GM11168 (cell line): ENCODE measurements around the gene DAPK2.
"Not testable (repeated sequence)": the region's sequence is repeated elsewhere in the genome, so short reads cannot be mapped to it uniquely, and the experiment has no call there.

Source experiments
- in situ Hi-C: fragments of 300-500 bp; cut with MboI; formaldehyde crosslinking; loops from one replicate; pipeline ENCODE4 v1.12.0; 2022; ENCODE audit warnings: low sequenced_read_pairs; ENCODE audit not compliant: unreplicated experiment

The DAPK2 gene

DNA sequence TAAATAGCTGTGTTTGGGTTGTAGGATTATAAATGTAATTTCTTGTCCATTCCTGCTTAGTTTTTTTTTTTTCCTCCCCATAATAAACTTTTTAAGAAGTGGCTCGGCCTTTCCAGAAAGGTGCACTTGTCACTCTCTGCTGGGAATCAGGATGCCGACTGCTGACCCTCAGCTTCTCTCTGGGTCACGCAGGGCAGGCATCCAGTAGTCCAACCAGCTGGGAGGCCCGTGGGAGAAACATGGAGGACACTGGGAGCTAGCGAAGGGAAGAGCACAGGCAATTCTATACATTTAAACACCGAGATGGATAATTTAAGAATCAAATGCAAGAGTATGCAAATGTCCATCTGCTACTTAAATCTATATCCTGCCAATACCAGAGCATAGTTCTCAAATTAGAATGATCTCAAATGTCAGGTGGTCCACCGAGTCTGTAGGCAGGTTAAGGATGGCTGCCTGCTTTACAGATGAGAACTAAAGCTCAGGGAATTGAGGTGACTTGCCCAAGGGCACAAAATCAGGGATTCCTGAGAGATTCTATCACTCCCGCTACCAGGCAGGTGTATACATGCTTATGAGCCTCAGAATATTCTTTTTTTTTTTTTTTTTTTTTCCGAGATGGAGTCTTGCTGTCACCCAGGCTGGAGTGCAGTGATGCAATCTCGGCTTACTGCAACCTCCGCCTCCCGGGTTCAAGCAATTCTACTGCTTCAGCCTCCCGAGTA, 64.5 kb downstream of the DAPK2 start:
- in situ Hi-C loops, result no loop called here

DNA sequence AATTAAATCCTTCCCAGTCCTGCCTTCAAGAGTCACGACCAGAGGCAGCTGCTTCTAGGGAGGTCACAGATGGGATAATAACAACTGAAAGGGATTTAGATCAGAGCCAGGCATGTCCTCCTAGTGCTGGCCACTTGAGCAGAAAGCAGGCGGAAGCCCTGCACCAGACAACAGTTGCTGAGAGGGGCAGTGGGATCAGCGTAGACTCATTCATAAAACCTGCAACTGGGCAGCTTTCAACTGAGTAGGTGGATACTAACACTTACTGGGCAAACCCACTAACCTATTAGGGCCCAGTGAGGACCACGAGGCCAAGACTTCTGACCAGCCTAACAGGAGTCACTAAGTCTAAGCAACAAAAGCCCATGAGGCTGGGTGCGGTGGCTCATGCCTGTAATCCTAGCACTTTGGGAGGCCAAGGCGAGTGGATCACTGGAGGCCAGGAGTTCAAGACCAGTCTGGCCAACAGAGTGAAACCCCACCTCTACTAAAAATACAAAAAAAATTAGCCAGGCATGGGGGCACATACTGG, 67.0 kb downstream of the DAPK2 start:
- in situ Hi-C loops, result no loop called here

DNA sequence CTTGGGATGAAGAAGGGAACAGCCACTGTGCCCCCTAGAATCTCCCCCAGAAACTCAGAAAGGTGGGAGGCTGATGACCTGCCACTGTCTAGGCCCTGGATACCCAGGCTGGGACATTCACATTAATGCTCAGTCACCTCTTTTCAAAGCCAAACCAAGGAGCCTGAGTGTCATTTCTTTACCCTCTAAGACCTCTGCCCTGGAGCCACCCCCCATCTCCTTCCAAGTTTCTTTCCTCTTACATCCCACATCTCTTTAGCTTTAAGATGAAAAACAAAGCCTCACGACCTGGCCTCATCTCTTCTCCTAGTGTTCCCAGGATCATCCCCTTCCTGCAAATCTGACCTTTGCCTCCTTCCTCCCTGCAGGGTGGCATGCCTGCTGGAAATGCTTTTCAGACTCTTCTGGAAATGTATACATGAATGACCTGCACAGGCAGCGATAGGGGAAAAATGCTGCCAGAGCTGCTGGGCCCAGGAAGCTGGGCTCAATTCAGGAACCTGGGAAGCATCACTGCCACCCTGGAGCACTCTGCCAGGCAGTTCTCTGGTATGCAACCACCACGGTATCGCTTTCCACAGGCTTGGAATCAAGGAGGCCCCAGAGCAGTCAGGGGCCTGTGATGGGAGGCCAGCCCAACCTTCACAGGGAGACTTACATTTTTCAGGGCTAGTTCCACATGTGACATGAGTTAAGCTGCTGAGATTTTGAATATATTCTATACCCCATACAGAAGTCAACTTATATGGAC, 67.6 kb downstream of the DAPK2 start:
- in situ Hi-C loops, result no loop called here

DNA sequence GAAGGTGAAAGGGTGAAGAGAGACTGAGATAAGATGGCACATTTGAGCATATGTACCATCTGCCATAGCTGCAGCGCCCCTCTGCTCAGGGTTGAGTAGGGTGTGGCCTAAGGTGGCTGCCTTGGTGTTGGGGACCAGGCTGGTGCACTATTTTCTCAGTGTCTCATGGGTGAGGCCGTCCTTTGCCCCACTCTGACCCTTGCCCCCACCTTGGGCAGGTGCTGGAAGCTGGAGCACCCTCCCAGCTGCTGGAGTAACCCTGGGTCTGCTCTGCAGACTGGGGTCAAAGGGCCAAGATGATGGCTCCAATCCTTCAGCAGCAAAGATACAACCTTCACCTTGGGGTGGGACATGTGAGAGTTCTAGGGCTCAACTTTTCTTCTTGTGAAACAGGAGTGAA, 69.2 kb downstream of the DAPK2 start:
- in situ Hi-C loops, result no loop called here

DNA sequence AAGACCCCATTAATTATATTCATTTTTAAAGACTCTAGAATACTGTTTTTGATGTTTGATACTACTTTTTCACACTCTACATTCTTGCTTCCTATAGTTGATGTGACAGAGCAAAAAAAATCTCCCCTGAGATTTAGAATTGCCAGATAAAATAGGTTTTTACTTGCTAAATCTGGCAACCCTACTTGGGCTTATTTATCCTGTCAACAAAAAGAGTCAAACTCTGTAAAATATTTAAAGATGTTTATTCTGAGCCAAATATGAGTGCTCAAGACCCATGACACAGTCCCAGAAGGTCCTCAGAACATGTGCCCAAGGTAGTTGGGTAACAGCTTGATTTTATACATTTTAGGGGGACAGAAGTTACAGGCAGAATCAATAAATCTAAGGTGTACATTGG, 72.3 kb downstream of the DAPK2 start:
- in situ Hi-C loops, result no loop called here

DNA sequence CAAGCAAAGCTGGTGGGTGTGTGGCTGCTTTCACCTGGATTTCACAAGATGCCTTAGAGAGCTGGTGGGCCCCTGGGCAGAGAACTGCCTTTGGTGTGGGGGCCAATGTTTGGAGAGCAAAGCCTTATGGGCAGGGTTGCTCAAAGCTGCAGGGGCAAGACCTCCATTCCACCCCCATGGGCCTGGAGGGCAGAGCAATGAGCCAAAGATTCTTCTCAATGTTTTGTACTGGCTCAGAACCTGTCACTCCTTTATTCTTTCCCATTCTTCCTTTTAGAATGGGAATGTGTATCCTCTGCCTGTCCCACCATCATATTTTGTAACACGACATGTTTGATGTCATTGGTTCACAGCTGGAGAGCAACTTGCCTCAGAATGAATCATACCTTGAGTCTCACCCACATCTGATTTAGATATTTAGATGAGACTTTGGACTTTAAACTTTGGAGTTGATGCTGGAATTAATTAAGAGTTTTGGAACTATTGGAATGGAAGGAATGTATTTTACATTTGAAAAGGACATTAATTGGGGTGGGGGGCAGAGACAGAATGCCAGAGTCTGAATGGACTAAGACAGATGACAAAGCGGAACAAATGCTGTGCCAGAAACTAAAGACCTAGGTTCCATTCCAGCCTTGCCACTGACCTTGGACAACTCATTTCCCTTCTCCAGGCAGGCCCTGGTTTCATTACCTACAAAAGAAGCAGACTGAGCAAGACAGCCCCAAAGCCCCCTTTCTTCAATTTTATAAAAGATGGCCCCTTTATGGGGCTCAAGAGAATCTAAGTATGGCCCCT, 72.9 kb downstream of the DAPK2 start:
- in situ Hi-C loops, result no loop called here

DNA sequence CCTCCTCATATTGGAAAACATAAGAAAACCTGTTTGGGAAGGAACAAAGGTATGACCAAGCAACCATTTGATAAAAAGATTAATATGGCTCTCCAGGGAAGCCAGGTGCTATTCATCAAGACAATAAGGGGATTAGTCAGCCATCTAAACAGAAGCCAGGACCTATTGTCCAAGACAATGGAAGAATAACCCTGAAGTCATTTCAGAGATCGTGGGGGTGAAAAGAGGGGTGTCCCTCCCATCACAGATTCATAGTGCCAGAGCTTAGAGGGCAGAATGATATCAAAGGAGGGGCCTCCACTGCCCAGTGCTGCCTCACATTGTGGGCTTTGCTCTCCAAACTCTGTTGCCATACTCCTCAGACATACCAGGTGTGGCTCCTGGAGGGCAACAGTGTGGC, 73.5 kb downstream of the DAPK2 start:
- in situ Hi-C loops, result no loop called here

DNA sequence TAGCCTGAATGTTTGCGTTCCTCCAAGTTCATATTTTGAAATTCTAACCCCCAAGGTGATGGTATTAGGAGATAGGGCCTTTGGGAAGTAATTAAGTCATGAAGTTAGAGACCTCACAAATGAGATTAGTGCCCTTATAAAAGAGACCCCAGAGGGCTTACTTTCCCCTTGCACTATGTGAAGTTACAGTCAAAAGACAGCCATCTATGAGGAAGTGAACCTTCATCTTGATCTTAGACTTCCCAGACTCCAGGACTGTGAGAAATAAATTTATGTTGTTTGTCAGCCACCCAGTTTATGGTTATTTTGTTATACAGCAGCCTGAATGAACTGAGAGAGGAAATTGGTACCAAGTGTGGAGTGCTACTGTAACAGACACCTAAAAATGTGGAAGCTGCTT, 74.4 kb downstream of the DAPK2 start:
- in situ Hi-C loops, result no loop called here

DNA sequence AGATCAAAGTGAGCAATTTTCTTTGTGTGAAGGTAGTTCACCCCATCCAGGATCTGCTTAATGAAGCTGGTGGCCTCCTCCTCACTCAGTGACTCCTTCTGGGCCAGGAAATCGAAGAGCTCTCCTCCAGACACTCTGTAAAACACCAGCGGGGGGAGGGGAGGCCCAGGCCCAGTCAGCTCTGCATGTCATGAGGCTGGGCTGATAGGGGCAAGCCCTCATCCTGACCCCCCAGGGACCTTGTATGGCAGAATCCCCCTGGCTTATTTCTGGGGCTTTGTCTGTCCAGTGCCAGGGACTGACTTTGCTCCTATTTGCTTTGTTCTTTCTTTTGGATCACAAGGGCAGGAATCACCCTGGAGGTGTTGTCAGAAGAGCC, 74.9 kb downstream of the DAPK2 start:
- in situ Hi-C loops, result no loop called here

DNA sequence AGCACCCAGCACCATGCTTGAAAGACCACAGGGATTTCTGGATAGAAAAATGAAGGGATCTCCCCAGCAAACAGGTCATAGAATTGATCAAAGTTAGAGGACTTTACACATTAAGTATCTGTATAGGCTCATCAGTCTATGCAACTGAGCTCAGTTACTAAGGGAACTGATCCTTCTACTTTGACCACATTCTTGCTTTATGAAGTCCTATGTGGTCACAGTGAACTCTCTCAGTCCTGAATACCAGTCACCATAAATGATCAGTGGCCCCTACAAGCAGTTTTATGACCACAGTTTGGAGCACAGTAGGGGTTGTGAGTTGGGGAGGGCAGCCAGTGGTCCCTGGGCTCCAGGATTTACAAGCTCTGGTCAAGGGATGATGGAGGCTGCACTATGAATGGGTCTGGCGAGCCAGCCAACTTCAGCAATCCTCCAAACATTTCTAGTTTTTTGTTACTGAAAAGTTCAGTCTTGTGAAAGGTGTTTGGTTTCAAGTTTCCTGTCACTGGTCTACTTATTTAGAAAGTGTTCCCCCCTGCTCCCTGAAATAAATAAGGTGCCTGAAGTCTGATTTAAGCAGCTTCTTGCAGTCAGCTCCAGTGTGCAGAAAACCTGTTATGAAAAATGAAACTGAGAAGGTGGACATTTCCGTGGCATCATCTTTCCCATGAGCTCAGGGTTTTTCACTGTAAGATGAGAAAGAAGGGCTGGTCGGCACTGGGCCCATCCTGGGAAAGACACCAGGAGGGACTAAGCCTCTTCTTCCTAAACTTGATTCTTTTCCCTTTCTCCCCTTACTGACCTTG, 75.5 kb downstream of the DAPK2 start:
- in situ Hi-C loops, result no loop called here

DNA sequence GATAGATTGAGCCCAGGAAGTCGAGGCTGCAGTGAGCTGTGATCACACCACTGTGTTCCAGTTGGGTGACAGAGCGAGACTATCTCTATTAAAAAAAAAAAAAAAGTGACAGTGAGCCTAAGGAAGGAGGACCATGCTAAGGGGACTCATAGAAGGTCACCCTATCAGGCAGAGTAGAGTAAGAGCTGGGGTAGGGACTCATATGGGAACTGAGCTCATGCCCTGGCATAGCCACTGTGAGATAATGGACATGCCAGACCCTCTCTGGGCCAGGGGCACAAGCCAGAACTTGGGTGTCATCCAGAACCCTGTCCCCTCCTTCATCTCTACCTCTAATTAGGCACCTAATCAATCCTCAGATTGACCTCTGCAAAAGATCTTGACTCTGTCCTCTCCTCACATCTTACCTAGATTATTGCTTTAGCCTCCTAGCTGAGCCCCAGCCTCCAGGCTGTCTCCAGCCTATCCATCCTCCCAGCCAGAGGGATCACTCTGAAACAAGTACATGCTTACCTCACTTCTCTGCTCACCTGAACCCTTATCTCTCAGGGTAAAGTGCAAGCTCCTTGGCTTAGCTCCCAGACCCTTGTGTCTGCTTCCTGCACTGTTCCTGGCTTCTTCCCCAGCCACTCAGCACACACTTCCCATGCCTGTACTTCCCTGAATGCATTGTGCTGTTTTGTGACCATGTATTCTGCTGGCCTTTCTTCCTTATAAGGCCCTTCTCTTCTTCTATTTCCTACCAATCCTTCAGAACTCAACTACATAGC, 76.4 kb downstream of the DAPK2 start:
- in situ Hi-C loops, result no loop called here

DNA sequence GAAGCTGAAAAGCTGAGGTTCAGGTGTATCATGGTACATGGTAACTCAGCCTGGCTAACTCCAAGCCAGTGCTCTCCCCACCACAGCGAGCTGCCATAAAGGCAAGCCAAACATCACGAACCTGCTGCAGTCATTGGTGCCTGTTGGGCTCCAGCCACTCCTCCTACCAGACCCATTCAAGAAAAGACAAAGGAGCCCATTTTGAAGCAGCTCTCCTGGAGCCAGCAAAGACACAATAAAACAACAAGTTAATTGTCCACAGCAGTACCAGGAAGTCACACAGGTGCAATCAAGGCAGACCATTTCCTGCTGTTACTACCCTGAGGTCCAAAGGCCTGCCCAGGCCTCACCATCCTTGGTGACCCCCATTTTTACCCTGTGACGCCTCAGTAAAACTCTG, 77.6 kb downstream of the DAPK2 start:
- in situ Hi-C loops, result no loop called here

DNA sequence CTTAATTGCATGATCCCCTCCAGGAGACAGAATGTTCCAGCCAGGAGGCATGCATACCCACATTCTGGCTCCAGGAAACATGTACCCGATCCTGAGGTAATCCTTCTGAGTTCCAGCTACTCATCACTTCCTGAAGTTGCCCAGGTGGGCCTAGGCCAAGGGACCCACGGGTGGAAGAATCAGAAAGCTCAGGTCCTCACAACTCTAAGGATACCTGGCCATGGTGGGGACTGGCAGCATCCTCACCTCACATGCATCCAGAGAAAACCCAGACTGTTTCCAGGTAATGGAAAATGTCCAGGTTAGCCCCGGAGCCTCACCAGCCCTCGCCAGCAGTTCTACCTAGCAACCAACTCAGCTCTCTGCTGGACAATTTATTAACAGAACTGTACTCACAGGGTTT, 78.2 kb downstream of the DAPK2 start:
- in situ Hi-C loops, result no loop called here

DNA sequence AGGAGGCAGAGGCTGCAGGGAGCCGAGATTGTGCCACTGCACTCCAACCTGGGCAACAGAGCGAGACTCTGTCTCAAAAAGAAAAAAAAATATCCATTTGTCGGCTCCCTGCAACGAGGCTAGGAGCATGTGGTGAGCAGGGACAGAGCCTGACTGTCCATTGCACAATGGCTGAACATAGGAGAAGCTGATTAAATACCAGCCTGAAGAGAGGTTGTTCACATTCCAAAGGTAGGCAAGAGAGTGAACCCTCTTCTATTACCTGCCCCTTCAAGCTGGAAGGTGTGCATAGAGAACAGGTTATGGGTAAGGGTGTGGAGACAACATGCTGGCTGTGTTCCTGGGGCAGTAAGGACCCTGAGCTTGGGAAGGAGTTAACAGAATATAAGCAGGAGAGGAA, 78.7 kb downstream of the DAPK2 start:
- in situ Hi-C loops, result no loop called here

DNA sequence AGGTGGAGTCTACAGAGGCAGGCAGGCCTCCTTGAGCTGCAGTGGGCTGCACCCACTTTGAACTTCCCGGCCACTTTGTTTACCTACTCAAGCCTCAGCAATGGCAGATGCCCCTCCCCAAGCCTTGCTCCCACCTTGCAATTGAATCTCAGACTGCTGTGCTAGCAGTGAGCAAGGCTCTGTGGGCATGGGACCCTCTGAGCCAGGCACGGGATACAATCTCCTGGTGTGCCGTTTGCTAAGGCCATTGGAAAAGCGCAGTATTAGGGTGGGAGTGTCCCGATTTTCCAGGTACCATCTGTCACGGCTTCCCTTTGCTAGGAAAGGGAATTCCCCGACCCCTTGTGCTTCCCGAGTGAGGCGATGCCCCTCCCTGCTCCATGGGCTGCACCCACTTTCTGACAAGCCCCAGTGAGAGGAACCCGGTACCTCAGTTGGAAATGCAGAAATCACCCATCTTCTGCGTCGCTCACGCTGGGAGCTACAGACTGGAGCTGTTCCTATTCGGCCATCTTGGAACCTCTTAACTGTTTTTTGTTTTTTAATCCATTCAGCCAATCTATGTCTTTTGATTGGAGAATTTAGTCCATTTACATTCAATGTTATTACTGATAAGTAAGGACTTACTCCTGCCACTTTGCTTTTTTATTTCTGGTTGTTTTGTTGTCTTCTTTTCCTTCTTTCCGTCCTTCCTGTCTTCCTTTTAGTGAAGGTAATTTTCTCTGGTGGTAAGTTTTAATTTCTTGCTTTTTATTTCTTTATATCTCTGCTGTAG, 83.2 kb downstream of the DAPK2 start:
- in situ Hi-C loops, result not testable (repeated sequence)

DNA sequence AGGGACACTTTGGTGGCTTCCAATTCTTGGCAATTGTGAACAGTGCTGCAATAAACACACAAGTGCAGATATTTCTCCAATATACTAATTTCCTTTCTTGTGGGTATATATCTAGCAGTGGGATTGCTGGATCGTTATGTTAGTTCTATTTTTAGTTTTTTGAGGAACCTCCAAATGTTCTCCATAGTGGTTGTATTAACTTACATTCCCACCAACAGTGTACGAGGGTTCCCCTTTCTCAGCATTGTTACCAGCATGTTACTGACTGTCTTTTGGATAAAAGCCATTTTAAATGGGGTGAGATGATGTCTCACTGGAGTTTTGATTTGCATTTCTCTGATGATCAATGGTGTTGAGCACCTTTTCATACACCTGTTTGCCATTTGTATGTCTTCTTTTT, 92.8 kb downstream of the DAPK2 start:
- in situ Hi-C loops, result no loop called here

DNA sequence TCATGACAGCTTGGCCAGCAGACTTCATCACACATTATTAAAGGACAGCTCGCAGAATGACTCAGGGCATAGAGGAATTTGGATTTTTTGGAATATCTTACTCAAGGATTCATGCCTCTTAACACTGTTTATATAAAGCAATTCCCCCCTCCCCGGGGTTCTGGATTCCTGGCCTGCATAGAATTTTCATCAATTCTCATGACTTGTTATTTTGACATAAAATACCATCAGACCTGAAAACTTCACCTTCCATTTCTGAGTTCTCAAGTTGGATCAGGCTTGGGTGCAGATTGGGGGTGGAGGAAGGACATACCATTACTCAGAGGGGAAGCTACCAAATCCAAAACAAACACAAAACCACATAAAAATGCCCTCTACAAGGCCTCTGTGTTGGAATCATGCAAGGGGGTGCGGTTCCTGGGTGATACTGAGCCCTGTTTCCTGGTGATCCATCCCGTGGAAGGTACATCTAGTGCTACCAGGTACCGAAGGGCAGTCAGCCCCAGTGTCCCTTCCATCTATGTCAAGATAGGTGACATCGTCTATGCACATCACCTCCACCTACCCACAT, 95.3 kb downstream of the DAPK2 start:
- in situ Hi-C loops, result no loop called here

DNA sequence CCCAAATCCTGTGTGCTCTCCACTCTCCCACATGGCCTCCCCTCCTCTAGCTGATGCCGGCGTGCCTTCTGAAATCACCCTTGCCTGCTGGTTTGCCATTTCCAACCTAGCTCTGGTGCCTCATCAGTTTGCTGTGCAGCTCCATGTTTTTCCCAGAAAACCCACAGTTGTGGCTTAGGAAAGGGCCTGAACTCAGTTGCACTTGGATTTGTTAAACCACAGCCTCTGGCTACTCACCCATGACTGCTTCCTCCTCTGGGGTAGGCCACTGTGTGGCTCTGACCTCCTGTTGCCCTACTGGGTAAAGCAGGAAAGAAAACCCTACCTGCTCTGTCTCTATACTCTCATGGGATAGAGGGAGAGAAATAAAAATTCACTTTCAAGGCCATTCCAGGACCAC, 97.3 kb downstream of the DAPK2 start:
- in situ Hi-C loops, result no loop called here
